ENCODE measurements around the gene E2F1.

Gene E2F1

GRCh38 chr20:33630507-33630906, 55.7 kb downstream of the E2F1 start:
- no peak overlapping the region for H3K4me2 ChIP-seq (ENCODE audit: insufficient read depth, low read length, poor library complexity, severe bottlenecking)
- H3K27ac ChIP-seq (replicated peaks; ENCODE audit: low read length): no peak overlapping the region
- no peaks in the 10 kb centered on the region for H3K4me1 ChIP-seq (ENCODE audit: control insufficient read depth in 2 of 2, insufficient read depth in 1 of 2, low read depth in 1 of 2, low read length in 2 of 2)
- peaks cover 11 to 78% of the 10 kb centered on the region in 2 donors for H3K36me3 ChIP-seq (replicated peaks in 1 of 2; ENCODE audit: control insufficient read depth in 2 of 2, insufficient read depth in 2 of 2, low read length in 2 of 2)
- no peak overlapping the region for H2AK5ac ChIP-seq (ENCODE audit: low read depth, low read length)
- no peak overlapping the region for H3K9ac ChIP-seq (ENCODE audit: low read depth, low read length, poor library complexity)
- no peak overlapping the region for H2BK120ac ChIP-seq (ENCODE audit: low read depth, low read length)
- no peak overlapping the region for H3K4me3 ChIP-seq (ENCODE audit: low read length in 2 of 2)
- no peaks in the 10 kb centered on the region for H3K9me3 ChIP-seq (replicated peaks in 1 of 2; ENCODE audit: control insufficient read depth in 2 of 2, insufficient read depth in 1 of 2, low read depth in 1 of 2, low read length in 2 of 2)
- H2AFZ ChIP-seq (ENCODE audit: low read length): no peak overlapping the region
- H3K14ac ChIP-seq (ENCODE audit: low read length): no peak overlapping the region
- H3K23ac ChIP-seq (ENCODE audit: low read depth, low read length, poor library complexity): no peak overlapping the region
- no peak overlapping the region for H4K8ac ChIP-seq (ENCODE audit: low read depth, low read length)
- H3K18ac ChIP-seq (ENCODE audit: low read length): no peak overlapping the region
- no peak for DNase-seq (ENCODE audit: low spot score)
- H3K79me1 ChIP-seq (ENCODE audit: low read depth, low read length): peaks cover 2% of the 10 kb centered on the region
- H4K91ac ChIP-seq (ENCODE audit: low read depth, low read length, poor library complexity): no peak overlapping the region
- no CpG with 5 or more reads among the region's 4 CpGs for WGBS, 2 donors (ENCODE audit: extremely low coverage in 2 of 2, insufficient read length in 2 of 2, insufficient replicate concordance in 1 of 2)
- no peak overlapping the region for H3K4ac ChIP-seq (ENCODE audit: low read length)
- H2BK5ac ChIP-seq (ENCODE audit: low read length): no peak overlapping the region
- H3K27me3 ChIP-seq (ENCODE audit: control insufficient read depth in 3 of 3, insufficient read depth in 3 of 3, low read depth in 1 of 3, low read length in 3 of 3): no peaks in the 10 kb centered on the region
- no peak overlapping the region for H2BK12ac ChIP-seq (ENCODE audit: low read length)
- H2BK15ac ChIP-seq (ENCODE audit: low read length): no peak overlapping the region

- no peak overlapping the region for H2BK12ac ChIP-seq (ENCODE audit: low read length)
- no peak overlapping the region for H2AK5ac ChIP-seq (ENCODE audit: low read depth, low read length)
- peaks cover 2% of the 10 kb centered on the region for H3K79me1 ChIP-seq (ENCODE audit: low read depth, low read length)
- H3K27me3 ChIP-seq (ENCODE audit: control insufficient read depth in 3 of 3, insufficient read depth in 3 of 3, low read depth in 1 of 3, low read length in 3 of 3): no peaks in the 10 kb centered on the region
- H2BK15ac ChIP-seq (ENCODE audit: low read length): no peak overlapping the region
- H3K14ac ChIP-seq (ENCODE audit: low read length): no peak overlapping the region
- no CpG with 5 or more reads among the region's 5 CpGs for WGBS, 2 donors (ENCODE audit: extremely low coverage in 2 of 2, insufficient read length in 2 of 2, insufficient replicate concordance in 1 of 2)
- H3K36me3 ChIP-seq (replicated peaks in 1 of 2; ENCODE audit: control insufficient read depth in 2 of 2, insufficient read depth in 2 of 2, low read length in 2 of 2): peaks cover 14 to 79% of the 10 kb centered on the region in 2 donors
- no peak overlapping the region for H2BK5ac ChIP-seq (ENCODE audit: low read length)
- no peaks in the 10 kb centered on the region for H3K4me1 ChIP-seq (ENCODE audit: control insufficient read depth in 2 of 2, insufficient read depth in 1 of 2, low read depth in 1 of 2, low read length in 2 of 2)
- H3K18ac ChIP-seq (ENCODE audit: low read length): no peak overlapping the region
- no peak overlapping the region for H2AFZ ChIP-seq (ENCODE audit: low read length)
- no peaks in the 10 kb centered on the region for H3K9me3 ChIP-seq (replicated peaks in 1 of 2; ENCODE audit: control insufficient read depth in 2 of 2, insufficient read depth in 1 of 2, low read depth in 1 of 2, low read length in 2 of 2)
- no peak overlapping the region for H4K8ac ChIP-seq (ENCODE audit: low read depth, low read length)
- no peak overlapping the region for H3K9ac ChIP-seq (ENCODE audit: low read depth, low read length, poor library complexity)
- H3K4me3 ChIP-seq (ENCODE audit: low read length in 2 of 2): no peak overlapping the region
- H3K27ac ChIP-seq (replicated peaks; ENCODE audit: low read length): no peak overlapping the region
- H3K4me2 ChIP-seq (ENCODE audit: insufficient read depth, low read length, poor library complexity, severe bottlenecking): no peak overlapping the region
- H3K23ac ChIP-seq (ENCODE audit: low read depth, low read length, poor library complexity): no peak overlapping the region
- no peak for DNase-seq (ENCODE audit: low spot score)
- H2BK120ac ChIP-seq (ENCODE audit: low read depth, low read length): no peak overlapping the region
- H3K4ac ChIP-seq (ENCODE audit: low read length): no peak overlapping the region
- no peak overlapping the region for H4K91ac ChIP-seq (ENCODE audit: low read depth, low read length, poor library complexity)
These were observed 56.2 kb downstream of the E2F1 start for GRCh38 chr20:33629979-33630378.

GRCh38 chr20:33629533-33629932, 56.7 kb downstream of the E2F1 start:
- Histone ChIP-seq H2BK12ac (ENCODE audit: low read length) (no peak overlapping the region), H3K18ac (ENCODE audit: low read length) (no peak overlapping the region), H3K4ac (ENCODE audit: low read length) (no peak overlapping the region), H3K9me3 (replicated peaks in 1 of 2; ENCODE audit: control insufficient read depth in 2 of 2, insufficient read depth in 1 of 2, low read depth in 1 of 2, low read length in 2 of 2) (no peaks in the 10 kb centered on the region), H3K4me2 (ENCODE audit: insufficient read depth, low read length, poor library complexity, severe bottlenecking) (no peak overlapping the region), H3K9ac (ENCODE audit: low read depth, low read length, poor library complexity) (no peak overlapping the region), H3K4me3 (ENCODE audit: low read length in 2 of 2) (no peak overlapping the region), H3K14ac (ENCODE audit: low read length) (no peak overlapping the region), H3K23ac (ENCODE audit: low read depth, low read length, poor library complexity) (no peak overlapping the region), H3K27ac (replicated peaks; ENCODE audit: low read length) (no peak overlapping the region), H3K27me3 (ENCODE audit: control insufficient read depth in 3 of 3, insufficient read depth in 3 of 3, low read depth in 1 of 3, low read length in 3 of 3) (no peaks in the 10 kb centered on the region), H2BK5ac (ENCODE audit: low read length) (no peak overlapping the region), H2BK15ac (ENCODE audit: low read length) (no peak overlapping the region), H2AK5ac (ENCODE audit: low read depth, low read length) (no peak overlapping the region), H4K8ac (ENCODE audit: low read depth, low read length) (no peak overlapping the region), H3K79me1 (ENCODE audit: low read depth, low read length) (peaks cover 2% of the 10 kb centered on the region), H2AFZ (ENCODE audit: low read length) (no peak overlapping the region), H3K36me3 (replicated peaks in 1 of 2; ENCODE audit: control insufficient read depth in 2 of 2, insufficient read depth in 2 of 2, low read length in 2 of 2) (peaks cover 17 to 82% of the 10 kb centered on the region in 2 donors), H2BK120ac (ENCODE audit: low read depth, low read length) (no peak overlapping the region), H3K4me1 (ENCODE audit: control insufficient read depth in 2 of 2, insufficient read depth in 1 of 2, low read depth in 1 of 2, low read length in 2 of 2) (no peaks in the 10 kb centered on the region), H4K91ac (ENCODE audit: low read depth, low read length, poor library complexity) (no peak overlapping the region)
- no peak for DNase-seq (ENCODE audit: low spot score)
- WGBS, 2 donors (ENCODE audit: extremely low coverage in 2 of 2, insufficient read length in 2 of 2, insufficient replicate concordance in 1 of 2): no CpG with 5 or more reads among the region's 10 CpGs

GRCh38 chr20:33627577-33628216, 58.5 kb downstream of the E2F1 start:
- Histone ChIP-seq H3K27ac (replicated peaks; ENCODE audit: low read length) (no peak overlapping the region), H3K79me1 (ENCODE audit: low read depth, low read length) (peaks cover 2% of the 10 kb centered on the region), H3K9me3 (replicated peaks in 1 of 2; ENCODE audit: control insufficient read depth in 2 of 2, insufficient read depth in 1 of 2, low read depth in 1 of 2, low read length in 2 of 2) (peaks cover 0 to 2% of the 10 kb centered on the region in 2 donors), H3K4ac (ENCODE audit: low read length) (no peak overlapping the region), H3K4me1 (ENCODE audit: control insufficient read depth in 2 of 2, insufficient read depth in 1 of 2, low read depth in 1 of 2, low read length in 2 of 2) (peaks cover 0 to 3% of the 10 kb centered on the region in 2 donors), H4K91ac (ENCODE audit: low read depth, low read length, poor library complexity) (no peak overlapping the region), H3K18ac (ENCODE audit: low read length) (no peak overlapping the region), H2AFZ (ENCODE audit: low read length) (no peak overlapping the region), H3K36me3 (replicated peaks in 1 of 2; ENCODE audit: control insufficient read depth in 2 of 2, insufficient read depth in 2 of 2, low read length in 2 of 2) (peaks cover 19 to 86% of the 10 kb centered on the region in 2 donors), H2BK12ac (ENCODE audit: low read length) (no peak overlapping the region), H2BK15ac (ENCODE audit: low read length) (no peak overlapping the region), H2AK5ac (ENCODE audit: low read depth, low read length) (no peak overlapping the region), H4K8ac (ENCODE audit: low read depth, low read length) (no peak overlapping the region), H2BK5ac (ENCODE audit: low read length) (no peak overlapping the region), H3K27me3 (ENCODE audit: control insufficient read depth in 3 of 3, insufficient read depth in 3 of 3, low read depth in 1 of 3, low read length in 3 of 3) (no peaks in the 10 kb centered on the region), H3K4me3 (ENCODE audit: low read length in 2 of 2) (no peak overlapping the region), H3K4me2 (ENCODE audit: insufficient read depth, low read length, poor library complexity, severe bottlenecking) (no peak overlapping the region), H3K9ac (ENCODE audit: low read depth, low read length, poor library complexity) (no peak overlapping the region), H3K14ac (ENCODE audit: low read length) (no peak overlapping the region), H2BK120ac (ENCODE audit: low read depth, low read length) (no peak overlapping the region), H3K23ac (ENCODE audit: low read depth, low read length, poor library complexity) (no peak overlapping the region)
- no peak for DNase-seq (ENCODE audit: low spot score)
- WGBS, 2 donors (ENCODE audit: extremely low coverage in 2 of 2, insufficient read length in 2 of 2, insufficient replicate concordance in 1 of 2): no CpG with 5 or more reads among the region's 4 CpGs
